ENCODE data around the gene AARS2. TPM values are rescaled to one million over a fixed set of nuclear protein-coding genes. Genes with fewer than 3 reads are reported as not detected.

Gene AARS2
- total and polyA plus RNA-seq, 2 of the 8 experiments (the other 6 are each of a cell fraction or from before 2014, with no cell fraction given), result 8.6 to 20.4 TPM

MicroRNAs within 50 kb of the gene (microRNA counts, 767-probe panel; counts per million panel counts)
- 879 counts per million, percentile 95 among the panel's probes with 10 or more counts for microRNA hsa-miR-4647

Other genes starting within 250 kb of the AARS2 start
- gene MRPL14, start 185.9 kb downstream of the AARS2 start, total RNA-seq (2021; fragmentation: NEBNext Ultra II Directional; extraction: Animal tissue kit (Norgen Biotek cat#: 25700)), result 81.8 and 82.0 TPM in 2 replicates
- gene MRPL14, start 185.9 kb downstream of the AARS2 start, polyA plus RNA-seq (2011; rRNA removed), result 97.1 and 105 TPM in 2 replicates
- gene TMEM63B, start 185.8 kb downstream of the AARS2 start, total RNA-seq (2021; fragmentation: NEBNext Ultra II Directional; extraction: Animal tissue kit (Norgen Biotek cat#: 25700)), result 60.5 and 61.1 TPM in 2 replicates
- 96.8 and 110 TPM in 2 replicates for gene TMEM63B, start 185.8 kb downstream of the AARS2 start, polyA plus RNA-seq (2011; rRNA removed)
- gene CAPN11, start 154.5 kb downstream of the AARS2 start, total RNA-seq (2021; fragmentation: NEBNext Ultra II Directional; extraction: Animal tissue kit (Norgen Biotek cat#: 25700)), result 0.97 and 1.2 TPM in 2 replicates
- 0.95 and 1.8 TPM in 2 replicates for gene CAPN11, start 154.5 kb downstream of the AARS2 start, polyA plus RNA-seq (2011; rRNA removed)
- 4.7 and 5.2 TPM in 2 replicates for gene MYMX, start 96.4 kb downstream of the AARS2 start, total RNA-seq (2021; fragmentation: NEBNext Ultra II Directional; extraction: Animal tissue kit (Norgen Biotek cat#: 25700))
- 5.3 and 6.9 TPM in 2 replicates for gene MYMX, start 96.4 kb downstream of the AARS2 start, polyA plus RNA-seq (2011; rRNA removed)
- 187 and 196 TPM in 2 replicates for gene SLC29A1, start 89.8 kb downstream of the AARS2 start, total RNA-seq (2021; fragmentation: NEBNext Ultra II Directional; extraction: Animal tissue kit (Norgen Biotek cat#: 25700))
- 558 and 626 TPM in 2 replicates for gene SLC29A1, start 89.8 kb downstream of the AARS2 start, polyA plus RNA-seq (2011; rRNA removed)
- gene HSP90AB1, start 66.2 kb downstream of the AARS2 start, total RNA-seq (2021; fragmentation: NEBNext Ultra II Directional; extraction: Animal tissue kit (Norgen Biotek cat#: 25700)), result 2,224 and 2,297 TPM in 2 replicates
- 1,244 and 1,564 TPM in 2 replicates for gene HSP90AB1, start 66.2 kb downstream of the AARS2 start, polyA plus RNA-seq (2011; rRNA removed)
- 29.5 and 32.3 TPM in 2 replicates for gene SLC35B2, start 55.8 kb downstream of the AARS2 start, total RNA-seq (2021; fragmentation: NEBNext Ultra II Directional; extraction: Animal tissue kit (Norgen Biotek cat#: 25700))
- 65.0 and 73.7 TPM in 2 replicates for gene SLC35B2, start 55.8 kb downstream of the AARS2 start, polyA plus RNA-seq (2011; rRNA removed)
- 10.8 and 13.5 TPM in 2 replicates for gene NFKBIE, start 47.8 kb downstream of the AARS2 start, total RNA-seq (2021; fragmentation: NEBNext Ultra II Directional; extraction: Animal tissue kit (Norgen Biotek cat#: 25700))
- gene NFKBIE, start 47.8 kb downstream of the AARS2 start, polyA plus RNA-seq (2011; rRNA removed), result 19.2 and 22.9 TPM in 2 replicates
- gene TMEM151B, start 42.9 kb downstream of the AARS2 start, total RNA-seq (2021; fragmentation: NEBNext Ultra II Directional; extraction: Animal tissue kit (Norgen Biotek cat#: 25700)), result 15.5 and 15.7 TPM in 2 replicates
- gene TMEM151B, start 42.9 kb downstream of the AARS2 start, polyA plus RNA-seq (2011; rRNA removed), result 8.0 and 11.6 TPM in 2 replicates
- not detected in 2 replicates for gene SPATS1, start 29.3 kb upstream of the AARS2 start, total RNA-seq (2021; fragmentation: NEBNext Ultra II Directional; extraction: Animal tissue kit (Norgen Biotek cat#: 25700))
- not detected in 2 replicates for gene SPATS1, start 29.3 kb upstream of the AARS2 start, polyA plus RNA-seq (2011; rRNA removed)
- 31.9 and 32.8 TPM in 2 replicates for gene CDC5L, start 74.4 kb upstream of the AARS2 start, total RNA-seq (2021; fragmentation: NEBNext Ultra II Directional; extraction: Animal tissue kit (Norgen Biotek cat#: 25700))
- gene CDC5L, start 74.4 kb upstream of the AARS2 start, polyA plus RNA-seq (2011; rRNA removed), result 5.1 and 8.4 TPM in 2 replicates